RCC 7860 (cell line): ENCODE results near the gene CYTH1.

Experiments used
- DNase-seq: peaks from one replicate; pipeline ENCODE4 v3.0.0-alpha.2; 2015; ENCODE audit warnings: low spot score
- FAIRE-seq: peaks from 2 replicates; lab custom pipeline; 2012; peaks lifted over from hg19 to GRCh38; lab: Jason Lieb, UNC

CYTH1 gene

DNA sequence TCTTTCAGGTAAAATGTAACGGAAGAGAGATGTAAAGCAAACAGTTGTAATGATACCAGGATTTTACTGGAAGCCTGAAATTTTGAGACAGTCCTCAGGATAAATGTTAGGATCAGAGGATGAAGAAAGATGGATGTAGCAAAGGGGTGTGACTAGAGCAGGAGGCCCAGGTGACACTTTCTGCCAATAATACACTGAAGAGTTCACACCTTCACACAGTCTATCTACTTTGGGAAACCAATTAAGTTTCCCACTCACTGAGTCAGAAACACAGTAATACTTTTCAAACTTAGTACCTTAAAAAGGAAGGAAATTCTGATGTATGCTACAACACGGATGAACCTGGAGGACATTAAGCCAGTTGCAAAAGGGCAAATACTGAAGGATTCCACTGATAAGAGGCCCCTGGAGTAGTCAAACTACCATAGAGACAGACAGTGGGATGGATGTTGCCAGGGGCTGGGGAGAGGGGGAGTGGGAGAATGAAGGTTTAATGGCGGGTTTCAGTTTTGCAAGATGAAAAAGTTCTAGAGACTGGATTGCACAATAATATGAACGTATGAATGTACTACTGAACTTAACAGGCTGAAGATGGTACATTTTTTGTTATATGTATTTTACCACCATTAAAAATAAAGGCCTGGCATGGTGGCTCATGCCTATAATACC, 62.3 kb downstream of the CYTH1 start:
- FAIRE-seq, result no peak
- DNase-seq, result no peak

DNA sequence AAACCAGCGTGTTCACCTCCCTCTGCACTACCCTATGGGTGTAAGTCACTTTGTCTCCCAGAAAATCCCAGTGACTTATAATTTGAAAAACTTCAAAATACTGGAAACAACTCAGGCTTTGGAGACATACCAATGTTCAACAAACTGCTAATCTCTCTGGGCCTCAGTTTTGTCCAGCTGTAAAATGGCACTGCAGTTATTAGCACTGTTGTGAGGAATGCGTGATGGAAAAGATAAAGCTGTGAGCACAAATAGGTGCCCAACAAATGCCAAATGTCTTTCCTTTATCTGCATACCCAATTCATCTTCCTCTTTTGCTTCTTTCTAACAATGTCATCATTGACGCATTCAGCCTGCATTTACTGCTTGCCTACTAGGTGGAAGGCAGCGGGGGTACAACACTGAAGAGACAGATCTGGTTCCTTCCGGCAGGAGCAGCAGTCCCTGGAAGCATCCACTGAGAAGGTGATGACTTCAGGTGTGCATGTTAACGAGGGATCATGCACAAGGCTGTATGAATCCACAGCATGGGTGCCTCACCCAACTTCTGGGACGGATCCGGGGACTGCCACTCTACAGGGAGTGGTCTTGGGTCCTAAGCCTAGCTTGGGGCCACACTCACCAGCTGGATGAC, 63.4 kb downstream of the CYTH1 start:
- DNase-seq (no peak), FAIRE-seq (no peak)

DNA sequence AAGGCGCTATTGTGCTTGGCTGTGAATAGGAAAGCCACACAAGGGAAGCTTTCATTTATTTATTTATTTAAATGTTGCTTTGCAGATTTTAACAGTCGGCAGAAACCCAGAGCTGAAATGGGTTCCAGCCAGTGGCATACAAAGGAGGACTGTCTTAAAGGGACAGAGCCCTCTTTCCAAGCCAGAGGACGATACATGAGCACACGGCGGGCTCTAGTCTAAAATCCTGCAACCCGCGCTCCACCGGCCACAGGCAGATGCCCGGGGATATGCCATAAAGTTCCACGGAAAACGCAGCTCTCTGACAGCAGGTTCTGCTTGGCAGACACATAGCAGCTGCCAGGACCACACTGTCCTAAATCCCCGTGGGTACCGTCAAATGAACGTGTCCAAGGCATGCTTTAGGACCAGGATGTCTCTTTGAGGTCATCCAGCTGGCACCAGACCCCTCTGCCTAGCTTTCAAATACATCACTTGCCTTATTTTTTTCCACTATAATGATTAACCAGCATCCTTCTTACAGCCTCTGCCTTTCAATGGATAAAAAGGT, 64.6 kb downstream of the CYTH1 start:
- FAIRE-seq (no peak), DNase-seq (no peak)

DNA sequence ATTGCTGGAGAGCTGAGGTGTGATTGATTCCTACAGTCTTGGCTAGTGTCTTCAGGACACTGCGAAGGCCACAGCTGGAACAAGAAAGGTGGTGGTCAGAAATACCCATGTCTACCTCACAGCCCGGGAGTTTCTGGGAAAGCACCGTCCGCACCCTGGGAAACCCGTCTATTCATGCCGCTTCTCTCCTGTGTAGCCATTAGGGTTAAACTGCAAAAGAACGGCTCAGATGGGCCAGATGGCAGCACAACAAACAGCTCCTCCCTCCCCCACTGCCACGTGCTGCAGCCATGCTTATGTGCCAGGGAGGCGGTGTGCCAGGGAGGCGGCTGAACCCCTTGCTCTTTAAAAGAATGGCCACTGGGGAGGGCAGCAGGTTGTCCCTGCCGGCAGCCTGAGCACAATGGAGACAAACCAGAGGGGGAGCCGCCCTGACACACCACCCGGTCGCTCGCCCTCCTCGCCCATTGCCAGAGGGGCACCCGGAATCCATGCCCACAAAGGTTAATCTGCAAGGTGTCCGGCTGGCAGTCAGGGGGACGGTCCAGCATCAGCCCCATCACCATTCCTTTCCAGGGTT, 65.2 kb downstream of the CYTH1 start:
- FAIRE-seq (no peak), DNase-seq (no peak)

DNA sequence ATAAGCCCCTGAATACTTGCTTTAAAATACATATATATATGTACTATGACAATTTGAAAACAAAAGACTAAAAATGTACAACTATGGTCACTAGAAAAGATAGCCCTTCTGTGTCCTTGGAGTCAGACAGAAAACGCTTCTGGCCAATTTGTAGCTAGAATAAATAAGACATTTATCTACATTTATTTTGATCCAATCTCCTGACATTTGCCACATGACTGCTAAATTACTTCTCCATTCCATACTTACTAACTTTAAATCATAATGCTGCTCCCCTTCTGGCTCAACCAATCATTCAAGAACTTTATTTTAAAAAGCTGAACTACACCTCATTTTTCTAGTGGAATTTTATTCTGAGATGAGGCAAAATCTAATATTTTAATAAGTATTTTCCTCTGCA, 65.8 kb downstream of the CYTH1 start:
- DNase-seq, result no peak

DNA sequence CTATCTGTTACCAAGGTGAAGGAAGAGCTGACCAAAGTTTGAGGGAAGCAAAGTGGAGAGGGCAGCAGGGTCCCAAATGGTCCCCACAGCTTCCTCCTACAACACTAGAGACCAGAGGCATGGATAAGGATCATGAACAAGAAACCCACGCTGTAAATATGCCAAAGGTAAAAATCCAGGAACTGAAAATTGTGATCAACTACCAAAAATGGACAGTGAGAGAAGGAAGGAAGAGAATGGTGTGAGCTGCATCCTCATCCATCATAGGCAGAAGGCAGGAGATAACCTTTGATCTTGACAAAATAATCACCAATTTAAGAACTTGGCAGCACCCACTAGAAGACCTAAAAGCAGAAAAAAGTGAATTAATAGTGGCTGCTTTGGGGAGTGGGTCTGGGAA, 66.2 kb downstream of the CYTH1 start:
- no peak for DNase-seq
- no peak for FAIRE-seq

More for the DNA sequence above, 65.8 kb downstream of the CYTH1 start:
- no peak for FAIRE-seq

DNA sequence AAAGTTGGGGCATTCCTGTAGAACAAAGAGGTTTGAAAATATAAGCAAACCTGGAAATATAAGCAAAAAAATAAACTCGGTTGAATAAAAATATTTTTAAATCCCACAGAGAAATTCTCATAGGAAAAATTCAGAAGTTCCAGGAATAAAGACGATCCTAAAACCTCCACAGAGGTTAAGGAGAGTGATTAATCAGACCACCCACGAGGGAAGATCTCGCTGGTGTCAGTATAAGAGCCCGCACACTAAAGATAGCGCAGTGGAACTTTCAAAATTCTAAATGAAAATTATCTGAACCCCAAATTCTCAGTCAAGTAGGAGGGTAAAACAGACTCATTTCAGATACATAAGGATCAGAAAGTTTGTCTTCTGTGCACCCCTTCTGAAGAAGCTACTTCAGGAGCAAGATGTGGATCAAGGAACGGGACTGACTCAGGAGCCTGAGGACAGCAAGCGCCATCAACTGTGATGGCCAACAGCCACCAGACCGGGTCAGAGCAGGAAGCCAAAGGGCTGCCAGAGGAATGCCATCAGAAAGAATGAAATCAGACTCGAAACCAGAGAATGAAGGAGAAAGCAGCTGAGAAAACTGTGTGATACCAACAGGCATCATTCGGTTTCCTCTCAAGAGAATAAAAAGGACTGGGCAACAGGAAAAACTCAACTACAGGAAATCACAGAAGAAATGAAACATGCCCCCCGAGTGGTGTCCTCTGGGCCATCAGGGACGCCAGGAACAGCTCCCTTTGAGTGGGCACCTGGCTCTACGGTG, 66.9 kb downstream of the CYTH1 start:
- no peak for DNase-seq
- FAIRE-seq, result no peak

DNA sequence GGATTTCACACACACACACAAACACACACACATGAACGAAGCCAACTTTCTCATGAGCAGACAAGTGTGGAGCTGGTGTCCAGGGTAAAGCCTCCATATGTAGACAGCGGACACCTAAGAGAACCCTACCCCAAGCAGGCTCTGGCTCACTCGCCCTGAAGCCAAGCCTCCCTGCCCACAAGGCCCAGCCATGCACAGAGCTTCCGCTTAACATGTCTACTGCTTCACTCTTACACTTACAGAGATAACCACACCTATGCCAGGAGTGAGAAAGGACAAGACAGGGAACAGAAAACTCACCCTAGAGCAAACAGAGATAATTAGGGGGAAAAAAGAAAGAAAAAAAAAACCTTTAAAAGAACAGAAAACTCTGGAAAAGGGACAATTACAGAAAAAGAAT, 67.5 kb downstream of the CYTH1 start:
- no peak for DNase-seq
- no peak for FAIRE-seq

DNA sequence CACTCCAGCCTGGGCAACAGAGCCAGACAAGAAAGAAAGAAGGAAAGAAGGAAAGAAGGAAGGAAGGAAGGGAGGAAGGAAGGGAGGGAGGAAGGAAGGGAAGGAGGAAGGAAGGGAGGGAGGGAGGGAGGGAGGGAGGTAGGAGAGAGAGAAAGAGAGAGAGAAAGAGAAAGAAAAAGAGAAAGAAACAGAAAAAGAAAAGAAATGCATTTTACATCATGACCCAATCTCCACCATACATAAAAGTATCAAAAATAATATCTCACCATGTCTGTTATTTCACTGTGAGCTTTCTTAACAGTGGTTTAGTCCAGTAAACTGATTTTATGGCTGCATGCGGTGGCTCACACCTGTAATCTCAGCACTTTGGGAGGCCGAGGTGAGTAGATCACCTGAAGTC, 70.0 kb downstream of the CYTH1 start:
- DNase-seq (no peak), FAIRE-seq (no peak)

DNA sequence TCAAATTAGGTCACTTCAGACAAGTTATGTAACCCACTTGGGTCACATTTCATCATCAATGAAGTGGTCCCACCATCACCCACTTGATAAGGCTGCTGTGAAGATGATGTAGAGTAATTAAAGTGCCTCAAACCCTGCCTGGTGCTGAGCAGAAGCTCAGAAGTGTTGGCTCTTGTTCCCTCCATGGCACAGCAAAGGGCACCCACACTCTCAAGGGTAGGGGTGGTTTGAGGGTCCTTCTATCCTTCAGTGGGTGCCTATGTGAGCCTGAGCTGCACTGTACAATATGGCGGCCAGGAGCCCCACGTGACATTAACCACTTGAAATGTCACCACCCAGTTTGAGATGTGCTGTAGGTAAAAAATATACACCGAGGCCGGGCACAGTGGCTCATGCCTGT, 71.5 kb downstream of the CYTH1 start:
- FAIRE-seq (no peak), DNase-seq (no peak)

DNA sequence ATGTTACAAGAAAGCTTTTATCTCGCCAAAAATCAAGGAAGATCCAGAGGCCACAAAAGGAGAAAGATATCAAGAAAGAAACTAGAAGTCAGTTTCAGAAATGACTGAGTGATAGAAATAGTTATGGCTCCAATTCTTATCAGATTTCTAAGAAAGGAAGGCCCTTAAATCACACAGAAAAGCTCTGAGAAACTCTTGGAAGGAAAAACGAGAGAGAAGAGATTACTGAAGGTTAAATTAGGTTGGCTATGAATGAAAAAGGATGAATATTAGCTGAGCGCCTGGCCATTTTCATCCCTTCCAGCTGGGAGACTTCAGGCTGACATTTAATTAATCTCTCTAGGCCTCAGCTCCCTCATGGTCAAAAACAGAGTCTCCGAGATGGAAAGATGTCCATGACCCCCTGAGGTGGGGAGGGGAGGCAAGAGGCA, 72.3 kb downstream of the CYTH1 start:
- DNase-seq (no peak), FAIRE-seq (no peak)

DNA sequence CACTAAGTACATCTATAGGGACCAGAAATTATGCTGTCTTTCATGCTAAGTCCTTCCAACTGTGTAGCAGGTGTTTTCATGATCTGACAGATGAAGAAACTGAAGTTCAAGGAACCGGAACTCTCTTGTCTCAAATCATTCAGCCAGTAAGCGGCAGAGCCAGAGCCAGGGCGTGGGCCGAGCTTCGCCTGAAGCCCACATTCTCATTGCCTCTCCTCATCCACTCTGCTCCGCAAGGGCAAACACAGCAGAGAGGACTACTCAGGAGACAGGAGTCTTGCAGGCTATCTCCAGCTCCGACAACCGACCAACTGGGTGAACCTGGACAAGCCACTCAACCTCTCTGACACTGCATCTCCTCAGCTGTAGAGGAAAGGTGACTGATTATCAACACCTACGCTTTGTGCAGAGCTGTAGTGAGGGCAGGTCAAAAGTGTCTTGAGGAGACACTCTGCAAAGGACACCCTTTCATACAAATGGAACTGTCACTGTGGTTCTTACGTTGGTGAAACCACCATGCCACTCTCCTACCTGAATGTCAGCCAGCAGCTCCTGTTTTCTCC, 72.9 kb downstream of the CYTH1 start:
- FAIRE-seq (no peak), DNase-seq (no peak)

DNA sequence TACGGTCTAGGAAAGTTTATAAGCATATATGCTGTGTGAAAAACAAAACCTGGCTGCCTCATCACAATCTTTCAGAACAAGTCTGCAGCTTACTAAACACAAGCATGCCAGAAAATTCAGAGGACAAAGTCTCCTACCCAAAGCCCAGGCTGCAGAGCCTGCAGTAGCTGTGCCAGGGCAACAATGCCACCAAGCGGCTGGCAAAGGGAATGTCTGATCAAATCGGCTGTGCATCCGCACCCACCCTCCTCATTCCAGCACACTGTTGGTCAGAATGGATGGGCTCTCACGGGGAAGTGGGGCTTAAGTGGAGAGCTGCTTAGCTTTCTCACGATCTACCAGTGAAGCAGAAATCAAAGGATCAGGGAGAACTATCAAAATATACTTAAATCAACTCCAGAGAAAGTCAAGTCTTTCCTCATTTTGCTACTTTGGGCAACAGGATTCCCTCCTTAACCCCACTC, 73.5 kb downstream of the CYTH1 start:
- peak; percentile 10 for FAIRE-seq

DNA sequence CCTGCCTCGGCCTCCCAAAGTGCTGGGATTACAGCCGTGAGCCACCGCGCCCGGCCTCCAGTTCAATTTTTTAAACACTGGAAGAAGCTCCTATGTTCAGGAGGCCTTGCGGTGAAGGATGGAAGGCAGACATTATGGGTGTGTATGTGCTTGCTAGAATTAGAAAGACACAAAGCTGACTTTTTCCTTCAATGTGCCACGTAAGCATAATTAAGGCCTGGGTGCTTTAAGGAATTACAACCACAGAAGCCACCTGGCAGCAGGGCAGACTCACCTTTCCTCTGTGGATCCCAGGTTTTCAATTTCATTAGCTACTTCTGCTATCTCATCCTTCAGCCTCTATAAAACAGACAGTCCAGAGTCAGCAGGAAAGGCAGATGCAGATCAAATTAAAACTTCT, 74.2 kb downstream of the CYTH1 start:
- FAIRE-seq (no peak), DNase-seq (no peak)

More for the DNA sequence above, 73.5 kb downstream of the CYTH1 start:
- DNase-seq, result peak; percentile 69

DNA sequence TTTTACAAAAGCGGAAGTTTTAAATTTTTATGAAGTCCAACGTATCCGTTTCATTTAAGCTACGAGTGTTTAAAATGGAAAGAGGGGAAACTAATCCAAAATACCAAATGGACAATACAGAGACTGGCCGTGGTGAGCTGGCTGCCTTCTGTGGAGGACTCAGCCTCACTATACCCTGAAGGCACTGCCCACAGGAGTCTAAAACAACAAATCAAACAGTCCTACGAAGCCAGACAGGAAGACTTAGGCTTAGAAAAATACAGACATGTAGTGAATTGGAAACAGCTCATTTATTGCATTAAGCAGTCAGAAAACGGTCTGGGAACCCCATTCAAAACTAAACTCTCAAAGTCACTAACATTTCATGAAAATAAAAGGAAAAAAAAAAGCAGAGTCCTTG, 75.1 kb downstream of the CYTH1 start:
- DNase-seq (peak; percentile 51), FAIRE-seq (no peak)

DNA sequence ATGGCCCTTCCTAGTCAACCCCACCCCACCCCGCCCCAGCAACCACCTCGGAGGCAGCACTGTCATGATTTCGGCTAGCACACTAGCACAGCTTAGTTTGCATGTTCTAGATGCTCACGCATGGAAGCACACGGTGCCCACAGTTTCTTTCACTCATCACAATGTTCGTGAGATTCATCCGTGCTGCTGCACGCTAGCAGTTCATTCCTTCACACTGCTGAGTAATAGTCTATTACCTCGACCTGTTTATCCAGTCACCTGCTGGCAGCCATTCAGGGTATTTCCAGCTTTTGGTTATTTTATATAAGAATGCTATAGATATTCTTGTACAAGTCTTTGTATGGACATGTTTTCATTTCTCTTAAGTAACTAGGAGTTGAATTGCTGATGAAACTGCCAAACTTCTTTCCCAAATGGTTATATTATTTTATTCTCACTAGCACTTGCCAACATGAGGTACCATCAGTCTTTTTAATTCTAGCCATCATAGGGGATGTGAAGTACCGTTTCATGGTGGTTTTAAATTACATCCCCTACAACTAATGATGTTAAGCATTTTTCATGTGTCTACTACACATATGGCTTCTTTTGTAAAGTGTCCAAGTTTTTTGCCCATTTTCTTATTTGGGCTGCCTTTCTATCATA, 75.7 kb downstream of the CYTH1 start:
- peak; percentile 95 for DNase-seq
- peak; percentile 88 for FAIRE-seq

DNA sequence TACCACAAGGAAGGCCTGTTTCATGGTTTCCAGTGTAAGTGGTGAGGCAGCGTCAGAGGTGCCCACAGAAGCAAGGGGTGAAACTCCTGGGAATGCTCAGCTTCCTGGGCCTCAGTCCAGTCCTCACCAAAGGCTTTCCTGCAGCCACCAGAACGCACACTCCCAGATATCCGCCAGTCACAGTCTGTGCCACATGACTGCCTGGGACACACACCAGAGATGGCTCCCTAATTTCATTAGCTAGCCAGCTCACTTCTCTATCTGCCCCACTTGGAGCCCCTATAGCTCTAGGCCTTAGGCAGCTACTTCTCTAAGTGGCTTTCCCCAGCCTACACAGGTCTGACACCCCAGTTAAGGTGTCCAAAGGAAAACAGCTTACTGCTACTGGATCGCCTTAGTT, 77.0 kb downstream of the CYTH1 start:
- FAIRE-seq, result no peak
- DNase-seq, result no peak

DNA sequence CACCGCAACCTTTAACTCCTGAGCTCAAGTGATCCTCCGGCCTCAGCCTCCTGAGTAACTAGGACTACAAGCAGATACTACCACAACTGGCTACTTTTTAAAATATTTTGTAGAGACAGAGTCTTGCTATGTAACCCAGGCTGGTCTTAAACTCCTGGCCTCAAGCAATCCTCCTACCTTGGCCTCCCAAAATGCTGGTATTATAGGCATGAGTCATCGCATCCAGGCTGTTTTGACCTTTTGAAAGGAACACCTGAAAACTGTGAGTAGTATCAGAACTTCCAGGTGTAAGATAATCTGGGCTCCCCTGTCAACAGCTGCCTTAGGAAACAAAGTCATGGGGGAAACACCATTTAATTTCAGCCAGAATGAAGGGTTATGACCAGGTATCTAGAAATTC, 77.5 kb downstream of the CYTH1 start:
- no peak for FAIRE-seq
- DNase-seq, result no peak

DNA sequence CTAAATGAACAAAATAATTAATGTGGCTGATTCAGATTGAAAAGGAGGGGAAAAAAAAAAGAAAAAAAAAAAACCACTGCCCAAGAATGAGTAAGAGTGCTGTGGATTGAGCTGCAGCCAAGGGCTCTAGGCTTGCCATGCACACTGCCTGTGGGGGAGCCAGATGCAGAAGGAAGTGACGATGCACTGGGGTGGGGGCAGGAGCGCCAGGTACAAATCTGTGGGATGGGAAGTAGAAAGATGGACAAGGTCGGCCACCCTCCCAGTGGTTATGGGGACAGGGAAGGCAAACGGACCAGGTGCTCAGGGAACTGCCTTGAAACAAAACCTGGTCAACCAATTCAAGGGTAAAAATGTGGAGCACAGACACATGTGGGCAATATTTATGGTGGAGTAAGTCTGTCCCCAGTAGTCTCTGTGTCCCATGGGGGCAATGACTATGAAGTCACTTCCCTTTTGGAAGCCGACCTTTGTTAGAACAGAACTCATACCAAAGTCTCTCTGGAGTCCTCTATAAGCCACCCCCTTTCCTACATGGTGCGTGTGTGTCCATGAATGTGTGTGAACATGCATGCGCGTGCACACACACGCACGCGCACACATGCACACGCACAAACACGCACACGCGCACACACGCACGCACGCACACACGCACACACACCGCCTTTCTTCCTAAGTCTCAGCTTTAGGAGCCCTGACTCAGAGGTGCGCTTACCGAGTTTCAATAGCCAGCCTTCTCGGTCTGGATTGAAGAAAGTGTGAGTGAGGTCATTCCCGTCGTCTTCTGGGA, 84.3 kb downstream of the CYTH1 start:
- no peak for FAIRE-seq
- DNase-seq, result no peak

DNA sequence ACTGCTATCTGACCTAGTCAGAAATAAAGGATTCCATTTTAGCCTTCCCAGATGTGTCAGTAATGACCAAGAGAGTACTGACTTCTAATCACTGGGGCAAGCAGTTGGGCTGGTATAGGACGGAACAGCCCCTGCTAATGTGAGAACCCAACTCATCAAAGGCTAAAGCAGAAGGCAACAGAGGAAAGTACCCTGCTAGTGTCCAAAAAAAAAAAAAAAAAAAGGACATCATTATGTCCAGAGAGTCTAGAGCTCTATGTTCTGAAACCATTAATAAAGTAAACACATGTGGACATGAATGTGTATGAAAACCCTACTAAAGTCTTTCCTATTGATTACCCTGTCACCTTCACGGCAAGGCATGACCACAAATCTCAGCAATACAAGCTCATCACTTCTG, 85.0 kb downstream of the CYTH1 start:
- no peak for DNase-seq
- FAIRE-seq, result no peak
